HepG2 (cell line): ENCODE measurements around the gene RIPOR1. TPM values are rescaled to one million over a fixed set of nuclear protein-coding genes. Genes with fewer than 3 reads are reported as not detected.
A peak's percentile ranks its signal among the peaks of the same experiment; 100 is the strongest.

ENCODE experiments used
- ATAC-seq: fragments of 200-7000 bp; cut with Tn5 transposase; 3 replicates; pipeline ENCODE4 v1.9.1; 2020; ENCODE audit warnings: mild to moderate bottlenecking, moderate library complexity
- BruUV-seq: library from RNA; stranded (reverse); fragments of 400-500 nt; replicated peaks from 2 replicates; lab custom pipeline; 2021; lab: Mats Ljungman, UMichigan
- CTCF ChIA-PET: fragments of 300-600 bp; formaldehyde crosslinking; extraction: SDS; loops from one replicate; lab custom pipeline; 2021; ENCODE audit warnings: low total read pairs, inconsistent platforms, low intra/inter-chr PET ratio; lab: Yijun Ruan, JAX
- POLR2A ChIA-PET: fragments of 350-600 bp; sonication (Branson Sonifier 250); formaldehyde crosslinking; loops from one replicate; lab custom pipeline; 2020; ENCODE audit warnings: antibody characterized with exemption, inconsistent platforms; lab: Yijun Ruan, JAX
- DNase-seq: peaks from one replicate; pipeline ENCODE4 v3.0.0-alpha.2; 2015; ENCODE audit warnings: low spot score
- FAIRE-seq: peaks from 3 replicates; lab custom pipeline; 2011; peaks lifted over from hg19 to GRCh38; lab: Jason Lieb, UNC
- H2AFZ ChIP-seq: one replicate; pipeline ENCODE4 v1.6.1; 2011; ENCODE audit warnings: low read length, inconsistent platforms
- H3K27ac ChIP-seq: fragments of 300-600 bp; 3 replicates; pipeline ENCODE4 v1.8.0; 2011; ENCODE audit warnings: mixed run types, mild to moderate bottlenecking, mixed read lengths, low read length, inconsistent platforms; ENCODE audit not compliant: insufficient read depth; ENCODE audit errors: extremely low read length
- H3K27me3 ChIP-seq, 2 experiments: fragments of 200-600 bp in 1 of 2; 2 replicates in 1 of 2; 3 replicates in 1 of 2; pipeline versions ENCODE4 v1.6.0 to v1.8.0; 2011; ENCODE audit warnings: low read length in 2 of 2, mild to moderate bottlenecking in 2 of 2, moderate library complexity in 2 of 2, inconsistent platforms in 1 of 2; ENCODE audit not compliant: insufficient read depth in 2 of 2, control insufficient read depth in 1 of 2
- H3K36me3 ChIP-seq, 2 experiments: fragments of 200-600 bp in 1 of 2; replicated peaks in 1 of 2; 2 replicates in 1 of 2; 3 replicates in 1 of 2; pipeline versions ENCODE4 v1.5.1 to v1.8.0; 2011; ENCODE audit warnings: low read length in 2 of 2, inconsistent platforms in 1 of 2; ENCODE audit not compliant: insufficient read depth in 2 of 2, control insufficient read depth in 1 of 2
- H3K4me1 ChIP-seq: 2 replicates; pipeline ENCODE4 v1.5.1; 2012; ENCODE audit warnings: low read length, inconsistent platforms; ENCODE audit not compliant: insufficient read depth
- H3K4me2 ChIP-seq: 2 replicates; pipeline ENCODE4 v1.6.0; 2011; ENCODE audit warnings: low read depth, low read length, inconsistent platforms
- H3K4me3 ChIP-seq, 3 experiments: fragments of 200-600 bp in 1 of 3; sonication (generic), shearing (Covaris generic) in 1 of 3; replicated peaks in 1 of 3; 2 replicates each; pipeline ENCODE4 v1.5.1; 2011 to 2016; ENCODE audit warnings: low read length in 3 of 3, inconsistent platforms in 2 of 3, low read depth in 2 of 3, mild to moderate bottlenecking in 2 of 3, control low read depth in 1 of 3, mixed read lengths in 1 of 3; ENCODE audit not compliant: insufficient read depth in 1 of 3
- H3K79me2 ChIP-seq: one replicate; pipeline ENCODE4 v1.6.1; 2011; ENCODE audit warnings: low read length, inconsistent platforms; ENCODE audit not compliant: insufficient read depth
- H3K9ac ChIP-seq: 2 replicates; pipeline ENCODE4 v1.6.0; 2011; ENCODE audit warnings: mild to moderate bottlenecking, low read depth, low read length, inconsistent platforms; ENCODE audit not compliant: insufficient read depth
- H3K9me3 ChIP-seq: 2 replicates; pipeline ENCODE4 v1.5.1; 2012; ENCODE audit warnings: mild to moderate bottlenecking, low read length
- H4K20me1 ChIP-seq: 2 replicates; pipeline ENCODE4 v1.6.0; 2011; ENCODE audit warnings: inconsistent platforms, mild to moderate bottlenecking, low read length, moderate library complexity; ENCODE audit not compliant: insufficient read depth
- AGO2 ChIP-seq: fragments of 200-400 bp; formaldehyde crosslinking; optimal IDR thresholded peaks from 2 replicates; pipeline ENCODE3; 2017; ENCODE audit warnings: mild to moderate bottlenecking, low read depth, low read length, moderate library complexity
- ATF7-NPFF ChIP-seq: sonication (generic); formaldehyde crosslinking; IDR thresholded peaks from 2 replicates; pipeline ENCODE4 v1.8.1; 2023; ENCODE audit warnings: mild to moderate bottlenecking, low read depth, missing genetic modification reagents, moderate library complexity
- DMTF1 ChIP-seq: sonication (generic); formaldehyde crosslinking; IDR thresholded peaks from 2 replicates; pipeline ENCODE4 v1.4.0; 2020; ENCODE audit warnings: mild to moderate bottlenecking, missing genetic modification reagents
- POLR2A ChIP-seq, 2 experiments: IDR thresholded peaks; 2 replicates each; pipeline ENCODE4 v1.6.1; 2011; ENCODE audit warnings: low read depth in 2 of 2, low read length in 2 of 2, mild to moderate bottlenecking in 1 of 2, moderate library complexity in 1 of 2; ENCODE audit not compliant: insufficient read depth in 1 of 2
- WIZ ChIP-seq: sonication (generic); formaldehyde crosslinking; IDR thresholded peaks from 2 replicates; pipeline ENCODE4 v1.5.1; 2020; ENCODE audit warnings: mild to moderate bottlenecking, missing genetic modification reagents
- ZNF430 ChIP-seq: sonication (generic); formaldehyde crosslinking; IDR thresholded peaks from 2 replicates; pipeline ENCODE4 v1.9.0; 2021; ENCODE audit warnings: mild to moderate bottlenecking, missing genetic modification reagents
- ZNF768 ChIP-seq: sonication (generic); formaldehyde crosslinking; IDR thresholded peaks from 2 replicates; pipeline ENCODE4 v1.4.0; 2020; ENCODE audit warnings: missing genetic modification reagents
- ZNF841 ChIP-seq: sonication (generic); formaldehyde crosslinking; IDR thresholded peaks from 2 replicates; pipeline ENCODE4 v1.8.1; 2023; ENCODE audit warnings: missing genetic modification reagents, borderline replicate concordance
- WGBS: methylation state at CpG from one replicate; pipeline ENCODE4 v1.1.6; 2017; ENCODE audit warnings: low lambda C conversion rate; 5-methylcytosine and 5-hydroxymethylcytosine counted together
- in situ Hi-C: cut with HindIII; loops from 2 replicates; pipeline ENCODE4 v1.10.0; 2017; ENCODE audit warnings: low pct_unique_long_range_greater_than_20kb; ENCODE audit not compliant: extremely low pct_ligation_motif_present
- intact Hi-C: fragments of 100-400 bp; cut with micrococcal nuclease; formaldehyde crosslinking; loops from one replicate; pipeline ENCODE4 v1.10.0; 2022; ENCODE audit not compliant: unreplicated experiment
- polyA plus RNA-seq, 8 experiments: library from polyadenylated mRNA; depleted of rRNA in 3 of 8; stranded (reverse) in 7 of 8; unstranded in 1 of 8; fragments of >200 nt; fragmentation: Illumina TruSeq in 4 of 8; extraction: Trizol in 4 of 8; gene quantifications; 2 replicates each; pipeline versions ENCODE4 v1.2.1 to v1.2.3, GENCODE V29; 2011 to 2016; ENCODE audit warnings: low read depth in 4 of 8, missing spikeins in 1 of 8, mixed read lengths in 1 of 8; ENCODE audit not compliant: insufficient read depth in 1 of 8
- total RNA-seq, 5 experiments: library from RNA; depleted of rRNA; stranded (reverse); fragments of >200 nt; fragmentation: Illumina TruSeq; extraction: Trizol; gene quantifications; 2 replicates each; pipeline ENCODE4 v1.2.3, GENCODE V29; 2016; ENCODE audit warnings: low read depth in 1 of 5
- TF ChIP-seq, protein P1 (sequence below): sonication (generic); formaldehyde crosslinking; IDR thresholded peaks from 2 replicates; pipeline ENCODE4 v1.4.0; 2020; ENCODE audit warnings: missing genetic modification reagents

Gene RIPOR1
- total and polyA plus RNA-seq, 2 of the 13 experiments (the other 11 are each of a cell fraction or from before 2014, with no cell fraction given): 4.6 to 8.1 TPM

GRCh38 chr16:67538666-67539101 lies 10.1 kb downstream of the RIPOR1 start:
- in situ Hi-C loops: no loop called here
- POLR2A ChIA-PET: interaction anchor here (1.2 to 2.0 kb wide), 2 partner anchors 8 to 23 kb away, joined by 3 to 18 read pairs; partner anchors contain the start of gene CTCF

More at GRCh38 chr16:67538666-67539101, 10.1 kb downstream of the RIPOR1 start:
- Histone ChIP-seq H3K4me1 (peaks cover 24% of the 10 kb centered on the region), H3K27me3 (no peaks in the 10 kb centered on the region), H3K4me2 (peak overlapping the region; percentile 87), H3K9me3 (no peaks in the 10 kb centered on the region), H3K79me2 (no peaks in the 10 kb centered on the region), H4K20me1 (peaks cover 19% of the 10 kb centered on the region; the same call in 1 of the 2 replicates), H3K4me3 (peak overlapping the region; percentile 59 to 76 (median 69); a peak in 4 of 6 replicates), H3K27ac (no peak overlapping the region), H3K36me3 (peaks cover 13 to 28% of the 10 kb centered on the region in 2 experiments; a peak in 3 of 5 replicates), H3K9ac (peak overlapping the region; percentile 53; the same call in 1 of the 2 replicates), H2AFZ (no peak overlapping the region)
- BruUV-seq: no TSS peak
- FAIRE-seq: no peak
- 77% methylated on average over 21 of the region's 23 CpGs for WGBS
- intact Hi-C loops: no loop called here
- DNase-seq: no peak
- TF ChIP-seq AGO2: peak; percentile 83
- TF ChIP-seq ATF7-NPFF (CRISPR knock-in tag): no peak
- TF ChIP-seq, protein P1, sequence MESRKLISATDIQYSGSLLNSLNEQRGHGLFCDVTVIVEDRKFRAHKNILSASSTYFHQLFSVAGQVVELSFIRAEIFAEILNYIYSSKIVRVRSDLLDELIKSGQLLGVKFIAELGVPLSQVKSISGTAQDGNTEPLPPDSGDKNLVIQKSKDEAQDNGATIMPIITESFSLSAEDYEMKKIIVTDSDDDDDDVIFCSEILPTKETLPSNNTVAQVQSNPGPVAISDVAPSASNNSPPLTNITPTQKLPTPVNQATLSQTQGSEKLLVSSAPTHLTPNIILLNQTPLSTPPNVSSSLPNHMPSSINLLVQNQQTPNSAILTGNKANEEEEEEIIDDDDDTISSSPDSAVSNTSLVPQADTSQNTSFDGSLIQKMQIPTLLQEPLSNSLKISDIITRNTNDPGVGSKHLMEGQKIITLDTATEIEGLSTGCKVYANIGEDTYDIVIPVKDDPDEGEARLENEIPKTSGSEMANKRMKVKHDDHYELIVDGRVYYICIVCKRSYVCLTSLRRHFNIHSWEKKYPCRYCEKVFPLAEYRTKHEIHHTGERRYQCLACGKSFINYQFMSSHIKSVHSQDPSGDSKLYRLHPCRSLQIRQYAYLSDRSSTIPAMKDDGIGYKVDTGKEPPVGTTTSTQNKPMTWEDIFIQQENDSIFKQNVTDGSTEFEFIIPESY (CRISPR knock-in tag): peak; percentile 89
- TF ChIP-seq ZNF768: 0 out of 2 replicates have a peak, but pooled peaks have one; percentile 6
- 0 out of 2 replicates have a peak, but pooled peaks have one; percentile 28 for TF ChIP-seq ZNF430
- TF ChIP-seq POLR2A (IDR thresholded peaks at IDR 0.05; ENCODE audit: insufficient read depth in 1 of 2, low read depth in 2 of 2, low read length in 2 of 2): 0 out of 4 replicates have a peak, but pooled peaks of 1 of the 2 experiments have one; percentile 16
- TF ChIP-seq DMTF1 (CRISPR knock-in tag): no peak
- no peak for TF ChIP-seq ZNF841
- no peak for TF ChIP-seq WIZ (CRISPR knock-in tag)
- CTCF ChIA-PET: interaction anchor here (0.9 to 2.9 kb wide), 2 partner anchors 11 to 17 kb away, joined by 3 to 27 read pairs; partner anchors contain the start of gene RIPOR1
- ATAC-seq: peak; percentile 14
